ENCODE results near the gene DNAJB2. TPM values are rescaled to one million over a fixed set of nuclear protein-coding genes. Genes with fewer than 3 reads are reported as not detected.

DNAJB2 gene
- total RNA-seq, 1 donor from 2014 or later = 49.8 TPM

- H3K27ac Mint-ChIP-seq = no peak overlapping the region
- H3K9me3 Mint-ChIP-seq = no peaks in the 10 kb centered on the region
- peaks cover 44% of the 10 kb centered on the region for H3K27me3 Mint-ChIP-seq (ENCODE audit: low read depth)
- DNase-seq (ENCODE audit: low spot score) = no peak
- H3K4me1 Mint-ChIP-seq (ENCODE audit: low read depth) = no peaks in the 10 kb centered on the region
- H3K4me3 Mint-ChIP-seq (ENCODE audit: low read depth) = no peak overlapping the region
- no peaks in the 10 kb centered on the region for H3K36me3 Mint-ChIP-seq (ENCODE audit: low read depth)
- intact Hi-C loops (cut with micrococcal nuclease) = no loop called here
Measured at GRCh38 chr2:219331560-219332213, 52.5 kb downstream of the DNAJB2 start.

DNA sequence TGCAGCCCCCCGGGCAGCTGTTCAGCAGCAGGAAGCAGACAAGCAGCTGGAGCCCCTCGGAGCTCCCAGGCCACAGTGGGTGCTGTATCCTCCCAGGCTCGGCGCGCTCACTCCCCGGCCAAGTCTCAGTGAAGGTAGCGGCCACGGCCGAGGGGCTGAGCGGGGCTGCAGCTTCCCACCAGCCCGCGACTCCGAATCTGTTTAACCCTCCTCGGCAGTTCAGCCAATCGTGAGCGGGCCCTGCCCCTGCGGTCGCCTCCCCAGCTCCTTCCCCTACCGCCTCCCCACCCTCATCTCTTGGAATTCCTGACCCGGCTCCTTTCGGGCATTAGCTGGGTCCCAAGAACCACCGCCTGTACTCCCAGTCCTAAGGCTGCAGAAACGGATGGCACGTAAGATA lies 53.4 kb downstream of the DNAJB2 start, which contains the start of gene RESP18:
Gene RESP18, minus strand, starts transcription at position 203 of the 400 bp plus-strand sequence.
- Mint-ChIP-seq H3K27me3 (ENCODE audit: low read depth) (peaks cover 45% of the 10 kb centered on the region), H3K4me3 (ENCODE audit: low read depth) (no peak within 1 kb of the TSS), H3K9me3 (no peaks in the 10 kb centered on the region), H3K4me1 (ENCODE audit: low read depth) (no peaks in the 10 kb centered on the region), H3K36me3 (ENCODE audit: low read depth) (no peaks in the 10 kb centered on the region), H3K27ac (no peak within 1 kb of the TSS)
- no peak for DNase-seq (ENCODE audit: low spot score)
- intact Hi-C loops (cut with micrococcal nuclease) = no loop called here

DNA sequence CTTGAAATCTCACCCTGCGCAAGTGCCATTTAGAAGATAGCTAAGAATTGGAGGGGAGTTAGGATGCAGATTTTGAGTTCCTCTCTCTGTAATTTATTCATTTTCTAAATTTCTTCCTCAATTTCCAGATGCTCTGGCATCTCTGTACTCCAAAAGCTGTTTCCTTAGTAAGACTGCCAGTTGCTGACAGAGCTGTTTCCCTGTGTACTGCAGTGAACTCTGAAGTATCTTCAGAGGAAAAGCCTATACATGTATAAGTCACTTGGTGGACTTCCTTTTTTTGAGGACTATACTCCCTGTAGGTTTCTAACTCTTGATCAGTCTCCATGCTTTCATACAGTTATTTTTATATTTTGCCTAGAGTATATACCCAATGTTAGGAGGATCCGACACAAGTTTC lies 54.9 kb downstream of the DNAJB2 start:
- intact Hi-C loops (cut with micrococcal nuclease) = no loop called here
- no peaks in the 10 kb centered on the region for H3K36me3 Mint-ChIP-seq (ENCODE audit: low read depth)
- no peaks in the 10 kb centered on the region for H3K4me1 Mint-ChIP-seq (ENCODE audit: low read depth)
- H3K9me3 Mint-ChIP-seq = no peaks in the 10 kb centered on the region
- peaks cover 48% of the 10 kb centered on the region for H3K27me3 Mint-ChIP-seq (ENCODE audit: low read depth)
- no peak for DNase-seq (ENCODE audit: low spot score)
- H3K4me3 Mint-ChIP-seq (ENCODE audit: low read depth) = no peak overlapping the region
- H3K27ac Mint-ChIP-seq = no peak overlapping the region

DNA sequence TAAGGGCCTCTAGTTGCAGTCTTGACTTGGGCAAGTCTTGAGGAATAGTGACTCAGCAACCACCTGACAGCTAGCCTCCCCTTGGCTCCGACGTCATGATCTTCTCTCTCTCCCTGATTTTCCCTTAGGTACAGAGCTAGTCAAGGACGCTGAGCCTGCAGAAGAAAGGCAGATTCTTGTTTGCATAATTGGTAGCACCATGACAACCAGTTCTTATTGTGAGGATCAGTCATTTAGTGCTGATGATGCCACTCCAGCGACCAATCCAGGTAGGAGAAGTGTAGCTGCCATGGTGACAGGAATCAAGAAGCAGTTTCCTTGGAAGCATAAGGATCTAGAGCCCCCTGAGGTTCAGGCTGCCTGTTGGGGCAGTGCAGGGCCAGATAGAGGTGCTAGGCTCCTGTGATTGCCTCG lies 56.2 kb downstream of the DNAJB2 start:
- Mint-ChIP-seq H3K9me3 (no peaks in the 10 kb centered on the region), H3K4me3 (ENCODE audit: low read depth) (no peak overlapping the region), H3K27me3 (ENCODE audit: low read depth) (peaks cover 52% of the 10 kb centered on the region), H3K4me1 (ENCODE audit: low read depth) (no peaks in the 10 kb centered on the region), H3K27ac (no peak overlapping the region), H3K36me3 (ENCODE audit: low read depth) (no peaks in the 10 kb centered on the region)
- no peak for DNase-seq (ENCODE audit: low spot score)
- intact Hi-C loops (cut with micrococcal nuclease) = no loop called here

Other genes starting within 250 kb of the DNAJB2 start
- not detected in 2 replicates for gene CFAP65, start 237.8 kb upstream of the DNAJB2 start, total RNA-seq
- gene IHH, start 218.4 kb upstream of the DNAJB2 start, total RNA-seq = 0.09 TPM in 1 of 2 replicates, not detected in the other
- 15.9 and 22.9 TPM in 2 replicates for gene NHEJ1, start 118.6 kb upstream of the DNAJB2 start, total RNA-seq
- gene SLC23A3, start 109.3 kb upstream of the DNAJB2 start, total RNA-seq = 1.3 and 1.9 TPM in 2 replicates
- 56.6 and 58.5 TPM in 2 replicates for gene CNPPD1, start 102.4 kb upstream of the DNAJB2 start, total RNA-seq
- gene RETREG2, start 101.1 kb upstream of the DNAJB2 start, total RNA-seq = 52.5 and 57.4 TPM in 2 replicates
- 27.3 and 33.5 TPM in 2 replicates for gene ZFAND2B, start 72.6 kb upstream of the DNAJB2 start, total RNA-seq
- 22.1 and 25.4 TPM in 2 replicates for gene ABCB6, start 60.4 kb upstream of the DNAJB2 start, total RNA-seq
- gene ATG9A, start 49.7 kb upstream of the DNAJB2 start, total RNA-seq = 53.1 and 60.5 TPM in 2 replicates
- gene ANKZF1, start 49.6 kb upstream of the DNAJB2 start, total RNA-seq = 133 and 142 TPM in 2 replicates
- 4.2 and 4.4 TPM in 2 replicates for gene GLB1L, start 33.9 kb upstream of the DNAJB2 start, total RNA-seq
- 32.0 and 33.3 TPM in 2 replicates for gene STK16, start 33.9 kb upstream of the DNAJB2 start, total RNA-seq
- not detected in 2 replicates for gene TUBA4B, start 26.1 kb upstream of the DNAJB2 start, total RNA-seq
- 220 and 231 TPM in 2 replicates for gene TUBA4A, start 25.4 kb upstream of the DNAJB2 start, total RNA-seq
- 1.1 and 1.6 TPM in 2 replicates for gene PTPRN, start 30.0 kb downstream of the DNAJB2 start, total RNA-seq
- not detected in 2 replicates for gene RESP18, start 53.4 kb downstream of the DNAJB2 start, total RNA-seq
- 117 and 120 TPM in 2 replicates for gene DNPEP, start 108.5 kb downstream of the DNAJB2 start, total RNA-seq
- gene DES, start 139.0 kb downstream of the DNAJB2 start, total RNA-seq = not detected in 2 replicates
- not detected in 2 replicates for gene SPEG, start 155.5 kb downstream of the DNAJB2 start, total RNA-seq
- gene GMPPA, start 219.5 kb downstream of the DNAJB2 start, total RNA-seq = 52.0 and 52.9 TPM in 2 replicates
- gene ASIC4, start 235.1 kb downstream of the DNAJB2 start, total RNA-seq = not detected in 2 replicates

Data from activated T-helper 2 cell treated with anti-CD3 and anti-CD28 coated beads, Interferon-gamma antibody, Interleukin-2, Interleukin-4, amounts not matched to agents 10 μg/mL and 5 μg/mL and 100 μg/mL, durations not matched to agents 14 hours and 24 hours and 36 hours (primary cell).